K562 (cell line): Measurements from ENCODE around the gene HECW1. TPM values are rescaled to one million over a fixed set of nuclear protein-coding genes. Genes with fewer than 3 reads are reported as not detected.

Experiments used
- ATAC-seq: fragments of 200-7000 bp; cut with Tn5 transposase; 3 replicates; pipeline ENCODE4 v1.9.1; 2020; ENCODE audit warnings: moderate library complexity
- BruUV-seq: library from RNA; stranded (reverse); fragments of 400-500 nt; replicated peaks from 2 replicates; lab custom pipeline; 2021; lab: Mats Ljungman, UMichigan
- CTCF ChIA-PET: fragments of 300-600 bp; formaldehyde crosslinking; extraction: SDS; loops from one replicate; lab custom pipeline; 2021; ENCODE audit warnings: low intra/inter-chr PET ratio; lab: Yijun Ruan, JAX
- POLR2A ChIA-PET: fragments of 300-600, 350-650 bp; sonication (Branson Sonifier 250); formaldehyde crosslinking; extraction: SDS; loops from one replicate; lab custom pipeline; 2021; ENCODE audit warnings: antibody characterized with exemption, inconsistent platforms; lab: Yijun Ruan, JAX
- DNase-seq, 4 experiments: peaks; one replicate each; pipeline versions ENCODE4 v3.0.0 to v3.0.0-alpha.2; 2011 to 2018; ENCODE audit warnings: low spot score in 3 of 4, mixed read lengths in 3 of 4; ENCODE audit errors: extremely low read depth in 1 of 4
- FAIRE-seq: peaks from 2 replicates; lab custom pipeline; 2011; peaks lifted over from hg19 to GRCh38; lab: Jason Lieb, UNC
- H2AFZ ChIP-seq: 2 replicates; pipeline ENCODE4 v1.6.0; 2011; ENCODE audit warnings: low read depth, low read length, control low read depth, inconsistent platforms
- H3K27ac ChIP-seq: fragments of 200-600 bp; 3 replicates; pipeline ENCODE4 v1.8.0; 2011; ENCODE audit warnings: low read depth, mild to moderate bottlenecking, control low read depth, inconsistent platforms, low read length, moderate library complexity, mixed read lengths; ENCODE audit errors: extremely low read depth
- H3K27me3 ChIP-seq, 2 experiments: fragments of 300-600 bp in 1 of 2; 2 replicates in 1 of 2; 3 replicates in 1 of 2; pipeline versions ENCODE4 v1.6.0 to v1.8.0; 2011; ENCODE audit warnings: inconsistent platforms in 2 of 2, low read length in 2 of 2, mild to moderate bottlenecking in 1 of 2, mixed read lengths in 1 of 2, moderate library complexity in 1 of 2; ENCODE audit not compliant: control insufficient read depth in 2 of 2, insufficient read depth in 2 of 2
- H3K36me3 ChIP-seq: fragments of 300-600 bp; 3 replicates; pipeline ENCODE4 v1.8.0; 2011; ENCODE audit warnings: mild to moderate bottlenecking, low read length, inconsistent platforms; ENCODE audit not compliant: control insufficient read depth, insufficient read depth
- H3K4me1 ChIP-seq, 2 experiments: fragments of 200-600 bp in 1 of 2; replicated peaks in 1 of 2; 2 replicates in 1 of 2; 3 replicates in 1 of 2; pipeline versions ENCODE4 v1.5.1 to v1.8.0; 2011; ENCODE audit warnings: inconsistent platforms in 2 of 2, low read length in 2 of 2, mild to moderate bottlenecking in 1 of 2, mixed read lengths in 1 of 2, moderate library complexity in 1 of 2; ENCODE audit not compliant: control insufficient read depth in 2 of 2, insufficient read depth in 2 of 2
- H3K4me2 ChIP-seq: 2 replicates; pipeline ENCODE4 v1.6.1; 2011; ENCODE audit warnings: low read length, control low read depth, inconsistent platforms, mixed read lengths; ENCODE audit not compliant: insufficient read depth
- H3K4me3 ChIP-seq: fragments of 200-600 bp; sonication (generic), shearing (Covaris generic); 2 replicates; pipeline ENCODE4 v1.5.1; 2016; ENCODE audit warnings: control low read depth, inconsistent platforms
- H3K79me2 ChIP-seq: fragments of 200-600 bp; 3 replicates; pipeline ENCODE4 v1.8.0; 2011; ENCODE audit warnings: low read length, inconsistent platforms; ENCODE audit not compliant: control insufficient read depth, insufficient read depth
- H3K9ac ChIP-seq, 2 experiments: 2 replicates each; pipeline versions ENCODE4 v1.6.0 to v1.6.1; 2011; ENCODE audit warnings: low read depth in 2 of 2, low read length in 2 of 2, control low read depth in 1 of 2, inconsistent platforms in 1 of 2, mild to moderate bottlenecking in 1 of 2, mixed read lengths in 1 of 2; ENCODE audit not compliant: insufficient read depth in 1 of 2
- H3K9me1 ChIP-seq: one replicate; pipeline ENCODE4 v1.6.0; 2011; ENCODE audit warnings: inconsistent platforms, mild to moderate bottlenecking, low read length, moderate library complexity; ENCODE audit not compliant: control insufficient read depth, insufficient read depth
- H3K9me3 ChIP-seq: replicated peaks from 2 replicates; pipeline ENCODE4 v1.5.1; 2011; ENCODE audit warnings: low read depth, low read length, inconsistent platforms; ENCODE audit not compliant: control insufficient read depth, insufficient read depth
- H4K20me1 ChIP-seq: replicated peaks from 2 replicates; pipeline ENCODE4 v1.6.1; 2011; ENCODE audit warnings: low read length, inconsistent platforms, mixed read lengths; ENCODE audit not compliant: control insufficient read depth, insufficient read depth
- CREBBP ChIP-seq: IDR thresholded peaks from one replicate; pipeline ENCODE4 v1.6.1; 2012; ENCODE audit warnings: low read depth, mild to moderate bottlenecking, control low read depth, inconsistent platforms, low read length
- EGR1 ChIP-seq: fragments of 450-650 bp; conservative IDR thresholded peaks from 2 replicates; pipeline ENCODE4 v1.6.1; 2017; ENCODE audit warnings: mild to moderate bottlenecking
- EZH2 ChIP-seq: IDR thresholded peaks from 2 replicates; pipeline ENCODE4 v1.6.1; 2012; ENCODE audit warnings: low read depth, mild to moderate bottlenecking, inconsistent platforms, low read length, borderline replicate concordance
- NCOA4 ChIP-seq: fragments of 450-650 bp; IDR thresholded peaks from 2 replicates; pipeline ENCODE4 v1.6.1; 2018; ENCODE audit warnings: mild to moderate bottlenecking; ENCODE audit not compliant: partially characterized antibody
- POU5F1 ChIP-seq: fragments of 150-350 bp; IDR thresholded peaks from 2 replicates; pipeline ENCODE4 v1.6.1; 2014; ENCODE audit warnings: borderline replicate concordance, low read length, low read depth, mild to moderate bottlenecking; ENCODE audit not compliant: partially characterized antibody
- SETDB1 ChIP-seq: IDR thresholded peaks from one replicate; pipeline ENCODE4 v1.6.1; 2012; ENCODE audit warnings: low read length, control low read depth, inconsistent platforms
- TCF7 ChIP-seq: sonication (generic); IDR thresholded peaks from 2 replicates; pipeline ENCODE4 v1.6.1; 2016; ENCODE audit warnings: antibody characterized with exemption, borderline replicate concordance
- ZNF717 ChIP-seq: fragments of 250-450 bp; sonication (Bioruptor Pico); IDR thresholded peaks from 2 replicates; pipeline ENCODE4 v1.5.0; 2021
- WGBS: fragments of 100-300 bp; shearing (Covaris generic); methylation state at CpG from one replicate; pipeline ENCODE4 v1.1.6; 2016; ENCODE audit warnings: low coverage, mixed read lengths; ENCODE audit not compliant: insufficient coverage; ENCODE audit errors: missing lambda C conversion rate; 5-methylcytosine and 5-hydroxymethylcytosine counted together
- in situ Hi-C: fragments of 300-500 bp; cut with MboI; formaldehyde crosslinking; loops from 4 replicates; pipeline ENCODE4 v1.15.0; 2018; ENCODE audit warnings: inconsistent platforms, mixed read lengths
- intact Hi-C: fragments of 100-400 bp; cut with micrococcal nuclease; formaldehyde crosslinking; loops from 2 replicates; pipeline ENCODE4 v1.14.2; 2022
- polyA plus RNA-seq, 8 experiments: library from polyadenylated mRNA; depleted of rRNA in 4 of 8; stranded (reverse) in 5 of 8; unstranded in 3 of 8; fragments of >200 nt; fragmentation: Nextera tagmentation in 2 of 8; fragmentation: Illumina TruSeq in 1 of 8; extraction: Ambion mirVana in 2 of 8; extraction: Trizol in 1 of 8; gene quantifications; 2 replicates each; pipeline versions ENCODE4 v1.2.1 to v1.2.3, GENCODE V29; 2011 to 2014; ENCODE audit warnings: inconsistent platforms in 1 of 8, missing spikeins in 1 of 8
- total RNA-seq, 7 experiments: library from RNA; depleted of rRNA in 6 of 7; stranded (reverse); fragments of >200 nt in 6 of 7; fragmentation: Illumina TruSeq in 2 of 7; extraction: Trizol in 2 of 7; gene quantifications; 2 replicates each; pipeline versions ENCODE4 v1.2.1 to v1.2.3, GENCODE V29; 2011 to 2021; ENCODE audit warnings: low replicate concordance in 1 of 7
- TF ChIP-seq, protein P1 (sequence below), 2 experiments: IDR thresholded peaks; 2 replicates each; pipeline ENCODE4 v1.6.1; 2012; ENCODE audit warnings: improper control_type of control experiment in 2 of 2, low read depth in 2 of 2, low read length in 2 of 2, borderline replicate concordance in 1 of 2
- TF ChIP-seq, protein P2 (sequence below), 2 experiments: fragments of 450-650 bp; IDR thresholded peaks; 2 replicates each; pipeline ENCODE4 v1.6.1; 2018; ENCODE audit warnings: mild to moderate bottlenecking in 2 of 2, low read depth in 1 of 2; ENCODE audit not compliant: partially characterized antibody in 2 of 2
- TF ChIP-seq, protein P3 (sequence below), 2 experiments: fragments of 450-650 bp in 1 of 2; IDR thresholded peaks; 2 replicates each; pipeline ENCODE4 v1.6.1; 2011 to 2017; ENCODE audit warnings: low read depth in 2 of 2, antibody characterized with exemption in 1 of 2, borderline replicate concordance in 1 of 2, low read length in 1 of 2, mild to moderate bottlenecking in 1 of 2, mixed read lengths in 1 of 2; ENCODE audit not compliant: control insufficient read depth in 1 of 2

HECW1 gene
- total and polyA plus RNA-seq, 9 of the 15 experiments (the other 6 are each of a cell fraction or from before 2014, with no cell fraction given) = 0.07 to 0.31 (median 0.13) TPM; not detected in 4

DNA sequence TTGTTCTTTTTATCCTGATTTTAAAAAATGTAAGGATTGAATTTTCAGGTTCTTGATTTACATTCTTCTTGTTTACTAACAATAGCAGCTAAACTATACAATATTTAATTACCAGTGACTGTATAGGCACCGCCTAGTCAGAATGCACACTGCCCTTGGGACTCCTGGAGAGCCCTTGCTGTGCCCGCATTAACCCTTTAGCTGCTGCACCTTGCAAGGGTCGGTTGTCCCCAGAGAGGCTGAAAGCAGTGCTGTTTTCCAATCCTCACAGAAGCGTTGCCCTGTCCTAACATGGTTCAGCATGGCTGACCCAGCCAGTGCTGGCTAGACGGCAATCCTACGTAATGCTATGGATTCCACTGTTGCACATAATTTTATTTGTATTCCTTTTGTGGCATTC lies 102.6 kb downstream of the HECW1 start:
- Histone ChIP-seq H3K4me2 (no peak overlapping the region), H3K27me3 (peaks cover 7 to 25% of the 10 kb centered on the region in 2 experiments; a peak in 4 of 5 replicates), H3K9me1 (no peaks in the 10 kb centered on the region), H3K4me3 (no peak overlapping the region)
- no peak for FAIRE-seq
- no peak for ATAC-seq
- intact Hi-C loops = no loop called here
- in situ Hi-C loops = no loop called here
- ChIA-PET POLR2A (interaction anchor here (1.5 kb wide), 1 partner anchor 8 kb away, joined by 3 read pairs; no protein-coding TSS in a partner anchor), CTCF (no interaction called here)
- TF ChIP-seq CREBBP = no peak
- no peak for TF ChIP-seq ZNF717 (CRISPR knock-in tag)
- no peak for TF ChIP-seq SETDB1
- TF ChIP-seq TCF7 = no peak
- TF ChIP-seq POU5F1 = no peak
- TF ChIP-seq EZH2 = no peak
- no peak for TF ChIP-seq NCOA4
- TF ChIP-seq, protein P1, sequence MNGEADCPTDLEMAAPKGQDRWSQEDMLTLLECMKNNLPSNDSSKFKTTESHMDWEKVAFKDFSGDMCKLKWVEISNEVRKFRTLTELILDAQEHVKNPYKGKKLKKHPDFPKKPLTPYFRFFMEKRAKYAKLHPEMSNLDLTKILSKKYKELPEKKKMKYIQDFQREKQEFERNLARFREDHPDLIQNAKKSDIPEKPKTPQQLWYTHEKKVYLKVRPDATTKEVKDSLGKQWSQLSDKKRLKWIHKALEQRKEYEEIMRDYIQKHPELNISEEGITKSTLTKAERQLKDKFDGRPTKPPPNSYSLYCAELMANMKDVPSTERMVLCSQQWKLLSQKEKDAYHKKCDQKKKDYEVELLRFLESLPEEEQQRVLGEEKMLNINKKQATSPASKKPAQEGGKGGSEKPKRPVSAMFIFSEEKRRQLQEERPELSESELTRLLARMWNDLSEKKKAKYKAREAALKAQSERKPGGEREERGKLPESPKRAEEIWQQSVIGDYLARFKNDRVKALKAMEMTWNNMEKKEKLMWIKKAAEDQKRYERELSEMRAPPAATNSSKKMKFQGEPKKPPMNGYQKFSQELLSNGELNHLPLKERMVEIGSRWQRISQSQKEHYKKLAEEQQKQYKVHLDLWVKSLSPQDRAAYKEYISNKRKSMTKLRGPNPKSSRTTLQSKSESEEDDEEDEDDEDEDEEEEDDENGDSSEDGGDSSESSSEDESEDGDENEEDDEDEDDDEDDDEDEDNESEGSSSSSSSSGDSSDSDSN (IDR thresholded peaks at IDR 0.05; ENCODE audit: borderline replicate concordance in 1 of 2, low read depth in 2 of 2, low read length in 2 of 2) = no peak
- TF ChIP-seq, protein P2, sequence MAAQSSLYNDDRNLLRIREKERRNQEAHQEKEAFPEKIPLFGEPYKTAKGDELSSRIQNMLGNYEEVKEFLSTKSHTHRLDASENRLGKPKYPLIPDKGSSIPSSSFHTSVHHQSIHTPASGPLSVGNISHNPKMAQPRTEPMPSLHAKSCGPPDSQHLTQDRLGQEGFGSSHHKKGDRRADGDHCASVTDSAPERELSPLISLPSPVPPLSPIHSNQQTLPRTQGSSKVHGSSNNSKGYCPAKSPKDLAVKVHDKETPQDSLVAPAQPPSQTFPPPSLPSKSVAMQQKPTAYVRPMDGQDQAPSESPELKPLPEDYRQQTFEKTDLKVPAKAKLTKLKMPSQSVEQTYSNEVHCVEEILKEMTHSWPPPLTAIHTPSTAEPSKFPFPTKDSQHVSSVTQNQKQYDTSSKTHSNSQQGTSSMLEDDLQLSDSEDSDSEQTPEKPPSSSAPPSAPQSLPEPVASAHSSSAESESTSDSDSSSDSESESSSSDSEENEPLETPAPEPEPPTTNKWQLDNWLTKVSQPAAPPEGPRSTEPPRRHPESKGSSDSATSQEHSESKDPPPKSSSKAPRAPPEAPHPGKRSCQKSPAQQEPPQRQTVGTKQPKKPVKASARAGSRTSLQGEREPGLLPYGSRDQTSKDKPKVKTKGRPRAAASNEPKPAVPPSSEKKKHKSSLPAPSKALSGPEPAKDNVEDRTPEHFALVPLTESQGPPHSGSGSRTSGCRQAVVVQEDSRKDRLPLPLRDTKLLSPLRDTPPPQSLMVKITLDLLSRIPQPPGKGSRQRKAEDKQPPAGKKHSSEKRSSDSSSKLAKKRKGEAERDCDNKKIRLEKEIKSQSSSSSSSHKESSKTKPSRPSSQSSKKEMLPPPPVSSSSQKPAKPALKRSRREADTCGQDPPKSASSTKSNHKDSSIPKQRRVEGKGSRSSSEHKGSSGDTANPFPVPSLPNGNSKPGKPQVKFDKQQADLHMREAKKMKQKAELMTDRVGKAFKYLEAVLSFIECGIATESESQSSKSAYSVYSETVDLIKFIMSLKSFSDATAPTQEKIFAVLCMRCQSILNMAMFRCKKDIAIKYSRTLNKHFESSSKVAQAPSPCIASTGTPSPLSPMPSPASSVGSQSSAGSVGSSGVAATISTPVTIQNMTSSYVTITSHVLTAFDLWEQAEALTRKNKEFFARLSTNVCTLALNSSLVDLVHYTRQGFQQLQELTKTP (IDR thresholded peaks at IDR 0.05; ENCODE audit: low read depth in 1 of 2, partially characterized antibody in 2 of 2) = no peak
- TF ChIP-seq, protein P3, sequence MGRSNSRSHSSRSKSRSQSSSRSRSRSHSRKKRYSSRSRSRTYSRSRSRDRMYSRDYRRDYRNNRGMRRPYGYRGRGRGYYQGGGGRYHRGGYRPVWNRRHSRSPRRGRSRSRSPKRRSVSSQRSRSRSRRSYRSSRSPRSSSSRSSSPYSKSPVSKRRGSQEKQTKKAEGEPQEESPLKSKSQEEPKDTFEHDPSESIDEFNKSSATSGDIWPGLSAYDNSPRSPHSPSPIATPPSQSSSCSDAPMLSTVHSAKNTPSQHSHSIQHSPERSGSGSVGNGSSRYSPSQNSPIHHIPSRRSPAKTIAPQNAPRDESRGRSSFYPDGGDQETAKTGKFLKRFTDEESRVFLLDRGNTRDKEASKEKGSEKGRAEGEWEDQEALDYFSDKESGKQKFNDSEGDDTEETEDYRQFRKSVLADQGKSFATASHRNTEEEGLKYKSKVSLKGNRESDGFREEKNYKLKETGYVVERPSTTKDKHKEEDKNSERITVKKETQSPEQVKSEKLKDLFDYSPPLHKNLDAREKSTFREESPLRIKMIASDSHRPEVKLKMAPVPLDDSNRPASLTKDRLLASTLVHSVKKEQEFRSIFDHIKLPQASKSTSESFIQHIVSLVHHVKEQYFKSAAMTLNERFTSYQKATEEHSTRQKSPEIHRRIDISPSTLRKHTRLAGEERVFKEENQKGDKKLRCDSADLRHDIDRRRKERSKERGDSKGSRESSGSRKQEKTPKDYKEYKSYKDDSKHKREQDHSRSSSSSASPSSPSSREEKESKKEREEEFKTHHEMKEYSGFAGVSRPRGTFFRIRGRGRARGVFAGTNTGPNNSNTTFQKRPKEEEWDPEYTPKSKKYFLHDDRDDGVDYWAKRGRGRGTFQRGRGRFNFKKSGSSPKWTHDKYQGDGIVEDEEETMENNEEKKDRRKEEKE (IDR thresholded peaks at IDR 0.05; ENCODE audit: borderline replicate concordance in 1 of 2, control insufficient read depth in 1 of 2, low read depth in 2 of 2, low read length in 1 of 2) = no peak
- no peak for TF ChIP-seq EGR1
- TF ChIP-seq, all 486 proteins: peak for 0
- no peaks in the 10 kb centered on the region for H3K36me3 ChIP-seq
- no peak overlapping the region for H3K27ac ChIP-seq
- 0% methylated on average over 6 of the region's 6 CpGs for WGBS
- H3K4me1 ChIP-seq = no peaks in the 10 kb centered on the region; a peak in 1 of 5 replicates
- no peak for DNase-seq
- H3K79me2 ChIP-seq = no peaks in the 10 kb centered on the region
- H4K20me1 ChIP-seq = no peaks in the 10 kb centered on the region
- H2AFZ ChIP-seq = no peak overlapping the region
- H3K9ac ChIP-seq = no peak overlapping the region
- BruUV-seq = no TSS peak
- no peaks in the 10 kb centered on the region for H3K9me3 ChIP-seq
